GM12878 (cell line): ENCODE results near the gene CHFR. TPM values are rescaled to one million over a fixed set of nuclear protein-coding genes. Genes with fewer than 3 reads are reported as not detected.

Experiments
- ATAC-seq: fragments of 200-7000 bp; cut with Tn5 transposase; 3 replicates; pipeline ENCODE4 v1.9.1; 2020; ENCODE audit warnings: mild to moderate bottlenecking, moderate library complexity
- BruUV-seq: library from RNA; stranded (reverse); fragments of 400-500 nt; replicated peaks from 2 replicates; lab custom pipeline; 2021; lab: Mats Ljungman, UMichigan
- CTCF ChIA-PET: fragments of 300-600 bp; sonication (Branson Sonifier 250); formaldehyde crosslinking; extraction: SDS; loops from one replicate; lab custom pipeline; 2021; ENCODE audit warnings: inconsistent platforms; lab: Yijun Ruan, JAX
- POLR2A ChIA-PET: fragments of 350-600 bp; formaldehyde crosslinking; extraction: SDS; loops from one replicate; lab custom pipeline; 2021; ENCODE audit warnings: inconsistent platforms; lab: Charles Lee
- RAD21 ChIA-PET: fragments of 300-600 bp; sonication (Branson Sonifier 250); formaldehyde crosslinking; loops from one replicate; lab custom pipeline; 2023; ENCODE audit warnings: antibody characterized with exemption; ENCODE audit not compliant: unreplicated experiment; lab: Charles Lee
- SMC1A ChIA-PET: fragments of 300-600 bp; sonication (Branson Sonifier 250); formaldehyde crosslinking; loops from one replicate; lab custom pipeline; 2023; ENCODE audit not compliant: unreplicated experiment, uncharacterized antibody; lab: Charles Lee
- DNase-seq: peaks from one replicate; pipeline ENCODE4 v3.0.0-alpha.2; 2011; ENCODE audit warnings: low read depth, low spot score
- FAIRE-seq: peaks from 3 replicates; lab custom pipeline; 2011; peaks lifted over from hg19 to GRCh38; lab: Jason Lieb, UNC
- H2AFZ ChIP-seq: 2 replicates; pipeline ENCODE4 v1.6.0; 2011; ENCODE audit warnings: low read depth, low read length, control low read depth; ENCODE audit not compliant: control insufficient read depth
- H3K27ac ChIP-seq: 2 replicates; pipeline ENCODE4 v1.5.1; 2011; ENCODE audit warnings: control low read depth; ENCODE audit not compliant: control insufficient read depth, insufficient read depth
- H3K27me3 ChIP-seq, 2 experiments: replicated peaks in 1 of 2; 2 replicates each; pipeline versions ENCODE4 v1.6.0 to v1.6.1; 2011; ENCODE audit warnings: low read length in 1 of 2; ENCODE audit not compliant: control insufficient read depth in 2 of 2, insufficient read depth in 2 of 2
- H3K36me3 ChIP-seq, 2 experiments: 2 replicates each; pipeline ENCODE4 v1.5.1; 2011; ENCODE audit warnings: low read length in 1 of 2; ENCODE audit not compliant: control insufficient read depth in 2 of 2, insufficient read depth in 2 of 2
- H3K4me1 ChIP-seq: 2 replicates; pipeline ENCODE4 v1.6.1; 2011; ENCODE audit warnings: mild to moderate bottlenecking, low read length, moderate library complexity, mixed read lengths; ENCODE audit not compliant: control insufficient read depth, insufficient read depth
- H3K4me2 ChIP-seq: 2 replicates; pipeline ENCODE4 v1.6.0; 2011; ENCODE audit warnings: control low read depth; ENCODE audit not compliant: control insufficient read depth, insufficient read depth
- H3K4me3 ChIP-seq: fragments of 200-600 bp; sonication (generic); 2 replicates; pipeline ENCODE4 v1.5.1; 2016
- H3K79me2 ChIP-seq: 2 replicates; pipeline ENCODE4 v1.6.0; 2011; ENCODE audit warnings: low read length; ENCODE audit not compliant: control insufficient read depth, insufficient read depth
- H3K9ac ChIP-seq: 2 replicates; pipeline ENCODE4 v1.8.0; 2011; ENCODE audit warnings: low read length, control low read depth, mixed read lengths; ENCODE audit not compliant: control insufficient read depth, insufficient read depth
- H3K9me3 ChIP-seq: replicated peaks from 3 replicates; pipeline ENCODE4 v1.5.1; 2011; ENCODE audit warnings: mild to moderate bottlenecking, low read length; ENCODE audit not compliant: control insufficient read depth, insufficient read depth
- H4K20me1 ChIP-seq: 2 replicates; pipeline ENCODE4 v1.6.0; 2011; ENCODE audit not compliant: control insufficient read depth, insufficient read depth
- BCL11A ChIP-seq: IDR thresholded peaks from 2 replicates; pipeline ENCODE4 v1.6.1; 2011; ENCODE audit warnings: low read depth, low read length
- CBFB ChIP-seq: IDR thresholded peaks from 2 replicates; pipeline ENCODE4 v1.6.1; 2016; ENCODE audit warnings: antibody characterized with exemption, low read depth
- EP300 ChIP-seq, 2 experiments: fragments of 150-350 bp in 1 of 2; IDR thresholded peaks; 2 replicates each; pipeline ENCODE4 v1.6.1; 2011 to 2012; ENCODE audit warnings: low read depth in 2 of 2, low read length in 2 of 2, borderline replicate concordance in 1 of 2, improper control_type of control experiment in 1 of 2, inconsistent platforms in 1 of 2; ENCODE audit not compliant: control insufficient read depth in 1 of 2
- ETV6 ChIP-seq, 2 experiments: fragments of 450-650 bp in 1 of 2; IDR thresholded peaks in 1 of 2; conservative IDR thresholded peaks in 1 of 2; 2 replicates each; pipeline ENCODE4 v1.6.1; 2014; ENCODE audit warnings: antibody characterized with exemption in 1 of 2, borderline replicate concordance in 1 of 2, low read depth in 1 of 2, mild to moderate bottlenecking in 1 of 2, moderate library complexity in 1 of 2
- HDAC2 ChIP-seq: fragments of 200-600 bp; sonication (generic); IDR thresholded peaks from 2 replicates; pipeline ENCODE4 v1.6.1; 2017
- JUNB ChIP-seq: IDR thresholded peaks from 2 replicates; pipeline ENCODE4 v1.6.1; 2016; ENCODE audit warnings: antibody characterized with exemption, mild to moderate bottlenecking
- MEF2A ChIP-seq: IDR thresholded peaks from 2 replicates; pipeline ENCODE4 v1.6.1; 2011; ENCODE audit warnings: low read depth, mild to moderate bottlenecking, low read length, moderate library complexity; ENCODE audit not compliant: insufficient read depth
- MEF2B ChIP-seq: fragments of 450-650 bp; IDR thresholded peaks from 2 replicates; pipeline ENCODE4 v1.6.1; 2018; ENCODE audit warnings: mild to moderate bottlenecking, moderate library complexity; ENCODE audit not compliant: partially characterized antibody, poor library complexity, severe bottlenecking
- NKRF ChIP-seq: fragments of 450-650 bp; conservative IDR thresholded peaks from 2 replicates; pipeline ENCODE4 v1.6.1; 2017; ENCODE audit warnings: mild to moderate bottlenecking, moderate library complexity
- NR2C2 ChIP-seq: IDR thresholded peaks from 2 replicates; pipeline ENCODE4 v1.6.1; 2011; ENCODE audit warnings: borderline replicate concordance, low read depth; ENCODE audit not compliant: control insufficient read depth, insufficient read length
- NR2F1 ChIP-seq: fragments of 450-650 bp; conservative IDR thresholded peaks from 2 replicates; pipeline ENCODE4 v1.6.1; 2017; ENCODE audit warnings: mild to moderate bottlenecking
- RAD51 ChIP-seq: fragments of 450-650 bp; IDR thresholded peaks from 2 replicates; pipeline ENCODE4 v1.6.1; 2016; ENCODE audit warnings: moderate library complexity, mild to moderate bottlenecking, inconsistent platforms
- RFX5 ChIP-seq: IDR thresholded peaks from 2 replicates; pipeline ENCODE4 v1.6.1; 2011; ENCODE audit warnings: low read depth, low read length, improper control_type of control experiment
- SMC3 ChIP-seq: IDR thresholded peaks from 2 replicates; pipeline ENCODE4 v1.6.1; 2011; ENCODE audit warnings: low read length, improper control_type of control experiment, borderline replicate concordance
- SRF ChIP-seq, 2 experiments: IDR thresholded peaks; 2 replicates each; pipeline ENCODE4 v1.6.1; 2011; ENCODE audit warnings: low read depth in 2 of 2, low read length in 2 of 2, mild to moderate bottlenecking in 1 of 2, moderate library complexity in 1 of 2
- STAT3 ChIP-seq: IDR thresholded peaks from 2 replicates; pipeline ENCODE4 v1.6.1; 2011; ENCODE audit warnings: low read depth, low read length, improper control_type of control experiment
- TCF3 ChIP-seq: IDR thresholded peaks from 2 replicates; pipeline ENCODE4 v1.6.1; 2012; ENCODE audit warnings: low read depth, mild to moderate bottlenecking, low read length, borderline replicate concordance; ENCODE audit not compliant: insufficient read depth
- ZNF274 ChIP-seq: IDR thresholded peaks from one replicate; pipeline ENCODE4 v1.8.0; 2011; ENCODE audit not compliant: insufficient read length, insufficient read depth
- ZNF592 ChIP-seq: fragments of 450-650 bp; IDR thresholded peaks from 2 replicates; pipeline ENCODE4 v1.6.1; 2017; ENCODE audit warnings: mild to moderate bottlenecking, moderate library complexity
- WGBS: methylation state at CpG from one replicate; pipeline ENCODE4 v1.1.6; 2016; ENCODE audit warnings: low lambda C conversion rate; ENCODE audit not compliant: insufficient replicate concordance, insufficient coverage; ENCODE audit errors: missing lambda C conversion rate; 5-methylcytosine and 5-hydroxymethylcytosine counted together
- in situ Hi-C: fragments of 300-500 bp; cut with MboI; formaldehyde crosslinking; loops from 9 replicates; pipeline ENCODE4 v1.14.3; 2018; ENCODE audit warnings: mixed read lengths
- intact Hi-C: fragments of 100-400 bp; cut with micrococcal nuclease; formaldehyde crosslinking; loops from one replicate; pipeline ENCODE4 v1.14.2; 2022; ENCODE audit not compliant: unreplicated experiment
- polyA plus RNA-seq, 11 experiments: library from polyadenylated mRNA; depleted of rRNA in 4 of 11; unstranded in 6 of 11; stranded (reverse) in 5 of 11; fragments of >200 nt; fragmentation: Nextera tagmentation in 4 of 11; fragmentation: Illumina TruSeq in 1 of 11; extraction: Ambion mirVana in 4 of 11; extraction: Trizol in 1 of 11; gene quantifications; 1 replicate in 1 of 11; 2 replicates in 10 of 11; pipeline versions ENCODE4 v1.2.1 to v1.2.3, GENCODE V29; 2011 to 2016; ENCODE audit warnings: inconsistent platforms in 2 of 11, missing spikeins in 2 of 11, low read depth in 1 of 11
- total RNA-seq, 4 experiments: library from RNA; depleted of rRNA in 3 of 4; stranded (reverse); fragments of >200 nt in 3 of 4; fragmentation: Illumina TruSeq in 1 of 4; extraction: Trizol in 1 of 4; gene quantifications; 2 replicates each; pipeline versions ENCODE4 v1.2.1 to v1.2.3, GENCODE V29; 2013 to 2021

Gene CHFR
- total and polyA plus RNA-seq, 10 of the 15 experiments (the other 5 are each of a cell fraction or from before 2014, with no cell fraction given): 1.1 to 49.4 (median 34.4) TPM

- H4K20me1 ChIP-seq: no peaks in the 10 kb centered on the region
- RAD21 ChIA-PET: no interaction called here
- POLR2A ChIA-PET: no interaction called here
- no peak overlapping the region for H3K27ac ChIP-seq
- no peaks in the 10 kb centered on the region for H3K79me2 ChIP-seq
- DNase-seq: no peak
- CTCF ChIA-PET: no interaction called here
- H3K4me2 ChIP-seq: no peak overlapping the region
- H3K36me3 ChIP-seq: no peaks in the 10 kb centered on the region
- no peaks in the 10 kb centered on the region for H3K27me3 ChIP-seq
- ATAC-seq: no peak
- no peaks in the 10 kb centered on the region for H3K4me1 ChIP-seq
- H3K4me3 ChIP-seq: no peak overlapping the region
- no peak overlapping the region for H2AFZ ChIP-seq
- no peak for TF ChIP-seq SRF (IDR thresholded peaks at IDR 0.05; ENCODE audit: low read depth in 2 of 2, low read length in 2 of 2)
- TF ChIP-seq EP300 (IDR thresholded peaks at IDR 0.05; ENCODE audit: borderline replicate concordance in 1 of 2, control insufficient read depth in 1 of 2, low read depth in 2 of 2, low read length in 2 of 2): no peak
- no peak for TF ChIP-seq ZNF592
- TF ChIP-seq ZNF274: no peak
- no peak for TF ChIP-seq SMC3
- no peak for TF ChIP-seq BCL11A
- TF ChIP-seq NR2C2: no peak
- TF ChIP-seq MEF2B: no peak
- TF ChIP-seq CBFB: no peak
- TF ChIP-seq RAD51: no peak
- no peak for TF ChIP-seq RFX5
- TF ChIP-seq STAT3: no peak
- TF ChIP-seq MEF2A: no peak
- no peak for TF ChIP-seq NR2F1
- no peak for TF ChIP-seq ETV6 (conservative IDR thresholded peaks at IDR 0.05 in 1 of 2, IDR thresholded peaks at IDR 0.05 in 1 of 2; ENCODE audit: borderline replicate concordance in 1 of 2, low read depth in 1 of 2)
- TF ChIP-seq HDAC2: no peak
- no peak for TF ChIP-seq TCF3
- no peak for TF ChIP-seq NKRF
- TF ChIP-seq JUNB: no peak
- H3K9ac ChIP-seq: no peak overlapping the region
- 0% methylated on average over 1 of the region's 1 CpG for WGBS
- in situ Hi-C loops (loop anchor here (5.0 kb wide), 1 partner anchor 179 kb away; no protein-coding TSS in a partner anchor), intact Hi-C loops (no loop called here)
- BruUV-seq: no TSS peak
- no peak for FAIRE-seq
- SMC1A ChIA-PET: no interaction called here
- peaks cover 33% of the 10 kb centered on the region for H3K9me3 ChIP-seq
These were observed 36.0 kb upstream of the CHFR start for GRCh38 chr12:132923356-132923909.
